WTC11 (cell line): ENCODE results near the gene MAP3K12. TPM values are rescaled to one million over a fixed set of nuclear protein-coding genes. Genes with fewer than 3 reads are reported as not detected.

Experiments used
- ATAC-seq: fragments of 200-7000 bp; cut with Tn5 transposase; 2 replicates; pipeline ENCODE4 v1.10.0; 2021; ENCODE audit warnings: mild to moderate bottlenecking, moderate library complexity
- CTCF ChIA-PET: fragments of 300-600 bp; sonication (Branson Sonifier 250); formaldehyde crosslinking; loops from one replicate; lab custom pipeline; 2021; ENCODE audit warnings: antibody characterized with exemption; lab: Charles Lee
- POLR2A ChIA-PET: fragments of 350-600 bp; sonication (Branson Sonifier 250); formaldehyde crosslinking; loops from one replicate; lab custom pipeline; 2021; ENCODE audit warnings: antibody characterized with exemption; lab: Charles Lee
- DNase-seq: peaks from one replicate; pipeline ENCODE4 v3.0.0; 2021; ENCODE audit warnings: low spot score
- H3K27ac Mint-ChIP-seq: 2 replicates; pipeline ENCODE4 v1.8.0; 2021; ENCODE audit warnings: mixed read lengths
- H3K27me3 Mint-ChIP-seq: 2 replicates; pipeline ENCODE4 v1.8.0; 2021; ENCODE audit warnings: low read depth, mild to moderate bottlenecking, moderate library complexity, mixed read lengths
- H3K36me3 Mint-ChIP-seq: 2 replicates; pipeline ENCODE4 v1.8.0; 2021; ENCODE audit warnings: mixed read lengths
- H3K4me1 Mint-ChIP-seq: 2 replicates; pipeline ENCODE4 v1.8.0; 2022; ENCODE audit warnings: mixed read lengths
- H3K4me3 Mint-ChIP-seq: 2 replicates; pipeline ENCODE4 v1.8.0; 2021; ENCODE audit warnings: mild to moderate bottlenecking, moderate library complexity, mixed read lengths
- H3K9me3 Mint-ChIP-seq: 2 replicates; pipeline ENCODE4 v1.8.0; 2021; ENCODE audit warnings: mixed read lengths
- ARID4B ChIP-seq: sonication (generic); formaldehyde crosslinking; IDR thresholded peaks from 2 replicates; pipeline ENCODE4 v1.8.0; 2023; ENCODE audit warnings: missing genetic modification reagents, mild to moderate bottlenecking, borderline replicate concordance
- CBFB ChIP-seq: sonication (generic); formaldehyde crosslinking; IDR thresholded peaks from 2 replicates; pipeline ENCODE4 v1.8.1; 2022; ENCODE audit warnings: mild to moderate bottlenecking, low read depth, missing genetic modification reagents
- CREB1 ChIP-seq: sonication (generic); formaldehyde crosslinking; IDR thresholded peaks from 2 replicates; pipeline ENCODE4 v1.8.0; 2023; ENCODE audit warnings: mild to moderate bottlenecking, missing genetic modification reagents
- ESRRA ChIP-seq: sonication (generic); formaldehyde crosslinking; IDR thresholded peaks from 2 replicates; pipeline ENCODE4 v1.8.1; 2022; ENCODE audit warnings: mild to moderate bottlenecking, missing genetic modification reagents, borderline replicate concordance
- FOXK1 ChIP-seq: sonication (generic); formaldehyde crosslinking; IDR thresholded peaks from 2 replicates; pipeline ENCODE4 v1.8.0; 2022; ENCODE audit warnings: mild to moderate bottlenecking, moderate library complexity, missing genetic modification reagents
- FOXP1 ChIP-seq: sonication (generic); formaldehyde crosslinking; IDR thresholded peaks from 2 replicates; pipeline ENCODE4 v1.8.0; 2022; ENCODE audit warnings: missing genetic modification reagents, mild to moderate bottlenecking, moderate library complexity, borderline replicate concordance
- JUN ChIP-seq: sonication (generic); formaldehyde crosslinking; IDR thresholded peaks from 2 replicates; pipeline ENCODE4 v1.8.0; 2023; ENCODE audit warnings: mild to moderate bottlenecking, missing genetic modification reagents
- KAT7 ChIP-seq: sonication (generic); formaldehyde crosslinking; IDR thresholded peaks from 2 replicates; pipeline ENCODE4 v1.8.1; 2023; ENCODE audit warnings: missing genetic modification reagents, mild to moderate bottlenecking, borderline replicate concordance
- MLX ChIP-seq: sonication (generic); formaldehyde crosslinking; IDR thresholded peaks from 2 replicates; pipeline ENCODE4 v1.8.1; 2023; ENCODE audit warnings: mild to moderate bottlenecking, missing genetic modification reagents, moderate library complexity
- MYBL2 ChIP-seq: sonication (generic); formaldehyde crosslinking; IDR thresholded peaks from 2 replicates; pipeline ENCODE4 v1.8.1; 2023; ENCODE audit warnings: mild to moderate bottlenecking, moderate library complexity, missing genetic modification reagents
- NFATC4 ChIP-seq: fragments of 250-450 bp; sonication (Bioruptor Pico); IDR thresholded peaks from 2 replicates; pipeline ENCODE4 v1.9.0; 2021; ENCODE audit warnings: mild to moderate bottlenecking
- NFYB ChIP-seq: sonication (generic); formaldehyde crosslinking; conservative IDR thresholded peaks from 2 replicates; pipeline ENCODE4 v1.8.0; 2022; ENCODE audit warnings: low read depth, missing genetic modification reagents
- NR2C2 ChIP-seq: sonication (generic); formaldehyde crosslinking; IDR thresholded peaks from 2 replicates; pipeline ENCODE4 v1.8.0; 2022; ENCODE audit warnings: mild to moderate bottlenecking, missing genetic modification reagents
- PRRX2 ChIP-seq: fragments of 250-450 bp; sonication (Bioruptor Pico); IDR thresholded peaks from 2 replicates; pipeline ENCODE4 v1.8.0; 2021; ENCODE audit warnings: mild to moderate bottlenecking
- RELA ChIP-seq: sonication (generic); formaldehyde crosslinking; IDR thresholded peaks from 2 replicates; pipeline ENCODE4 v1.8.1; 2022; ENCODE audit warnings: missing genetic modification reagents, mild to moderate bottlenecking, borderline replicate concordance
- RORB ChIP-seq: fragments of 250-450 bp; sonication (Bioruptor Pico); IDR thresholded peaks from 2 replicates; pipeline ENCODE4 v1.9.0; 2021; ENCODE audit warnings: mild to moderate bottlenecking
- SOX15 ChIP-seq: fragments of 250-450 bp; sonication (Bioruptor Pico); IDR thresholded peaks from 2 replicates; pipeline ENCODE4 v1.9.0; 2021; ENCODE audit warnings: mild to moderate bottlenecking
- SP1 ChIP-seq: sonication (generic); formaldehyde crosslinking; conservative IDR thresholded peaks from 2 replicates; pipeline ENCODE4 v1.8.1; 2022; ENCODE audit warnings: missing genetic modification reagents
- ZNF219 ChIP-seq: sonication (generic); formaldehyde crosslinking; IDR thresholded peaks from 2 replicates; pipeline ENCODE4 v1.8.0; 2023; ENCODE audit warnings: missing genetic modification reagents, mild to moderate bottlenecking, borderline replicate concordance
- ZNF396 ChIP-seq: fragments of 250-450 bp; sonication (Bioruptor Pico); IDR thresholded peaks from 2 replicates; pipeline ENCODE4 v1.8.0; 2021; ENCODE audit warnings: mild to moderate bottlenecking, moderate library complexity, borderline replicate concordance
- ZNF425 ChIP-seq: fragments of 250-450 bp; sonication (Bioruptor Pico); conservative IDR thresholded peaks from 2 replicates; pipeline ENCODE4 v1.9.0; 2021; ENCODE audit warnings: mild to moderate bottlenecking
- ZSCAN18 ChIP-seq: fragments of 250-450 bp; sonication (Bioruptor Pico); IDR thresholded peaks from 2 replicates; pipeline ENCODE4 v2.1.2; 2022; ENCODE audit warnings: mild to moderate bottlenecking, moderate library complexity
- total RNA-seq: library from RNA; stranded (reverse); gene quantifications from 3 replicates; pipeline ENCODE4 v1.2.3, GENCODE V29; 2021

Gene MAP3K12
- total RNA-seq, 1 experiment from 2014 or later: 23.6 TPM

GRCh38 chr12:53468282-53468681 is 31.0 kb downstream of the MAP3K12 start:
- CTCF ChIA-PET: interaction anchor here (0.7 to 1.7 kb wide), 2 partner anchors 8 to 583 kb away, joined by 3 to 5 read pairs; no protein-coding TSS in a partner anchor
- DNase-seq: no peak

GRCh38 chr12:53467880-53468279 is 31.4 kb downstream of the MAP3K12 start:
- H3K9me3 Mint-ChIP-seq: no peaks in the 10 kb centered on the region
- H3K27ac Mint-ChIP-seq: peak overlapping the region; percentile 50; the same call in 1 of the 2 replicates
- ChIA-PET POLR2A (no interaction called here), CTCF (interaction anchor here (0.7 to 1.7 kb wide), 2 partner anchors 9 to 583 kb away, joined by 3 to 5 read pairs; no protein-coding TSS in a partner anchor)
- TF ChIP-seq MYBL2 (CRISPR knock-in tag): no peak
- TF ChIP-seq ZNF425 (CRISPR knock-in tag): no peak
- no peak for TF ChIP-seq PRRX2
- TF ChIP-seq ZNF396 (CRISPR knock-in tag): no peak
- no peak for TF ChIP-seq NFATC4 (CRISPR knock-in tag)
- no peak for TF ChIP-seq SP1 (CRISPR knock-in tag)
- TF ChIP-seq FOXP1: no peak
- no peak for TF ChIP-seq ARID4B (CRISPR knock-in tag)
- TF ChIP-seq ESRRA (CRISPR knock-in tag): no peak
- H3K27me3 Mint-ChIP-seq: no peaks in the 10 kb centered on the region
- DNase-seq: no peak
- H3K4me1 Mint-ChIP-seq: peaks cover 17% of the 10 kb centered on the region
- ATAC-seq: no peak
- peaks cover 94% of the 10 kb centered on the region for H3K36me3 Mint-ChIP-seq
- H3K4me3 Mint-ChIP-seq: no peak overlapping the region

More at GRCh38 chr12:53468282-53468681, 31.0 kb downstream of the MAP3K12 start:
- Mint-ChIP-seq H3K36me3 (peaks cover 92% of the 10 kb centered on the region), H3K4me3 (no peak overlapping the region), H3K4me1 (peaks cover 13% of the 10 kb centered on the region), H3K27me3 (no peaks in the 10 kb centered on the region), H3K27ac (no peak overlapping the region; the same call in 1 of the 2 replicates), H3K9me3 (no peaks in the 10 kb centered on the region)
- POLR2A ChIA-PET: interaction anchor here (0.7 kb wide), 1 partner anchor 23 kb away, joined by 3 read pairs; no protein-coding TSS in a partner anchor
- ATAC-seq: no peak
- TF ChIP-seq KAT7 (no peak), CBFB (CRISPR knock-in tag) (no peak), NFYB (CRISPR knock-in tag) (no peak)

- no peaks in the 10 kb centered on the region for H3K9me3 Mint-ChIP-seq
- peaks cover 94% of the 10 kb centered on the region for H3K36me3 Mint-ChIP-seq
- ATAC-seq (no peak), DNase-seq (no peak)
- H3K4me3 Mint-ChIP-seq: no peak overlapping the region
- POLR2A ChIA-PET: no interaction called here
- H3K27ac Mint-ChIP-seq: peak overlapping the region; percentile 66; the same call in 1 of the 2 replicates
- CTCF ChIA-PET: no interaction called here
- H3K4me1 Mint-ChIP-seq: peaks cover 22% of the 10 kb centered on the region
- TF ChIP-seq NFYB (CRISPR knock-in tag) (no peak), RORB (no peak), ZNF219 (no peak), RELA (CRISPR knock-in tag) (no peak), JUN (CRISPR knock-in tag) (no peak), CREB1 (CRISPR knock-in tag) (no peak), ZSCAN18 (CRISPR knock-in tag) (no peak), SOX15 (CRISPR knock-in tag) (no peak), FOXK1 (CRISPR knock-in tag) (no peak), NR2C2 (no peak), MLX (CRISPR knock-in tag) (no peak)
- H3K27me3 Mint-ChIP-seq: no peaks in the 10 kb centered on the region
These were observed 32.2 kb downstream of the MAP3K12 start for GRCh38 chr12:53467082-53467481.
